ENCODE results near the gene MS4A12. TPM values are rescaled to one million over a fixed set of nuclear protein-coding genes. Genes with fewer than 3 reads are reported as not detected.

The MS4A12 gene
- total and polyA plus RNA-seq, 2 donors from 2014 or later: not detected

- H3K9me3 ChIP-seq (ENCODE audit: control insufficient read depth in 2 of 3, insufficient read depth in 1 of 3, low read length in 3 of 3): no peaks in the 10 kb centered on the region
- no peaks in the 10 kb centered on the region for H3K27me3 ChIP-seq (ENCODE audit: control insufficient read depth, insufficient read depth, low read length)
- no peak overlapping the region for H3K4me3 ChIP-seq (ENCODE audit: low read length in 3 of 3)
- H3K4me1 ChIP-seq (ENCODE audit: control insufficient read depth in 2 of 3, insufficient read depth in 2 of 3, low read depth in 1 of 3, low read length in 3 of 3): no peaks in the 10 kb centered on the region
- no peak for FAIRE-seq
- H3K27ac ChIP-seq (ENCODE audit: low read depth in 2 of 2, low read length in 2 of 2): no peak overlapping the region
- H3K36me3 ChIP-seq (ENCODE audit: control insufficient read depth in 2 of 3, insufficient read depth in 3 of 3, low read length in 3 of 3): no peaks in the 10 kb centered on the region
- intact Hi-C loops (cut with DNase I): no loop called here
- DNase-seq: peak in 1 of 5 donors; percentile 21
- peak; percentile 38 for TF ChIP-seq CTCF (IDR thresholded peaks at IDR 0.05; ENCODE audit: borderline replicate concordance, extremely low read depth, insufficient read depth)
- no peak overlapping the region for H3K9ac ChIP-seq (ENCODE audit: low read length in 3 of 3)
These were observed 6.6 kb upstream of the MS4A12 start for GRCh38 chr11:60485987-60486386.

GRCh38 chr11:60493454-60493853 lies 876 bp downstream of the MS4A12 start:
- no peaks in the 10 kb centered on the region for H3K4me1 ChIP-seq (ENCODE audit: control insufficient read depth in 2 of 3, insufficient read depth in 2 of 3, low read depth in 1 of 3, low read length in 3 of 3)
- no peak for TF ChIP-seq CTCF (IDR thresholded peaks at IDR 0.05; ENCODE audit: borderline replicate concordance, extremely low read depth, insufficient read depth)
- no peaks in the 10 kb centered on the region for H3K27me3 ChIP-seq (ENCODE audit: control insufficient read depth, insufficient read depth, low read length)
- FAIRE-seq: no peak
- H3K9me3 ChIP-seq (ENCODE audit: control insufficient read depth in 2 of 3, insufficient read depth in 1 of 3, low read length in 3 of 3): no peaks in the 10 kb centered on the region
- no peak overlapping the region for H3K27ac ChIP-seq (ENCODE audit: low read depth in 2 of 2, low read length in 2 of 2)
- intact Hi-C loops (cut with DNase I): no loop called here
- DNase-seq: no peak
- no peak overlapping the region for H3K4me3 ChIP-seq (ENCODE audit: low read length in 3 of 3)
- H3K9ac ChIP-seq (ENCODE audit: low read length in 3 of 3): no peak overlapping the region
- H3K36me3 ChIP-seq (ENCODE audit: control insufficient read depth in 2 of 3, insufficient read depth in 3 of 3, low read length in 3 of 3): no peaks in the 10 kb centered on the region

- H3K9me3 ChIP-seq (ENCODE audit: control insufficient read depth in 2 of 3, insufficient read depth in 1 of 3, low read length in 3 of 3): no peaks in the 10 kb centered on the region
- no peak for TF ChIP-seq CTCF (IDR thresholded peaks at IDR 0.05; ENCODE audit: borderline replicate concordance, extremely low read depth, insufficient read depth)
- H3K27me3 ChIP-seq (ENCODE audit: control insufficient read depth, insufficient read depth, low read length): no peaks in the 10 kb centered on the region
- FAIRE-seq: no peak
- no peak overlapping the region for H3K27ac ChIP-seq (ENCODE audit: low read depth in 2 of 2, low read length in 2 of 2)
- H3K4me1 ChIP-seq (ENCODE audit: control insufficient read depth in 2 of 3, insufficient read depth in 2 of 3, low read depth in 1 of 3, low read length in 3 of 3): no peaks in the 10 kb centered on the region
- intact Hi-C loops (cut with DNase I): no loop called here
- no peak for DNase-seq
- H3K4me3 ChIP-seq (ENCODE audit: low read length in 3 of 3): no peak overlapping the region
- no peak overlapping the region for H3K9ac ChIP-seq (ENCODE audit: low read length in 3 of 3)
- H3K36me3 ChIP-seq (ENCODE audit: control insufficient read depth in 2 of 3, insufficient read depth in 3 of 3, low read length in 3 of 3): no peaks in the 10 kb centered on the region
These were observed 5.8 kb downstream of the MS4A12 start for GRCh38 chr11:60498399-60498798.

- Histone ChIP-seq H3K9me3 (ENCODE audit: control insufficient read depth in 2 of 3, insufficient read depth in 1 of 3, low read length in 3 of 3) (no peaks in the 10 kb centered on the region), H3K27ac (ENCODE audit: low read depth in 2 of 2, low read length in 2 of 2) (no peak overlapping the region), H3K4me3 (ENCODE audit: low read length in 3 of 3) (no peak overlapping the region), H3K4me1 (ENCODE audit: control insufficient read depth in 2 of 3, insufficient read depth in 2 of 3, low read depth in 1 of 3, low read length in 3 of 3) (no peaks in the 10 kb centered on the region), H3K9ac (ENCODE audit: low read length in 3 of 3) (no peak overlapping the region), H3K36me3 (ENCODE audit: control insufficient read depth in 2 of 3, insufficient read depth in 3 of 3, low read length in 3 of 3) (no peaks in the 10 kb centered on the region), H3K27me3 (ENCODE audit: control insufficient read depth, insufficient read depth, low read length) (no peaks in the 10 kb centered on the region)
- no peak for FAIRE-seq
- no peak for TF ChIP-seq CTCF (IDR thresholded peaks at IDR 0.05; ENCODE audit: borderline replicate concordance, extremely low read depth, insufficient read depth)
- no peak for DNase-seq
- intact Hi-C loops (cut with DNase I): no loop called here
These were observed 6.3 kb downstream of the MS4A12 start for GRCh38 chr11:60498853-60499252.
